ENCODE measurements around the gene CNKSR3.

Gene CNKSR3

DNA sequence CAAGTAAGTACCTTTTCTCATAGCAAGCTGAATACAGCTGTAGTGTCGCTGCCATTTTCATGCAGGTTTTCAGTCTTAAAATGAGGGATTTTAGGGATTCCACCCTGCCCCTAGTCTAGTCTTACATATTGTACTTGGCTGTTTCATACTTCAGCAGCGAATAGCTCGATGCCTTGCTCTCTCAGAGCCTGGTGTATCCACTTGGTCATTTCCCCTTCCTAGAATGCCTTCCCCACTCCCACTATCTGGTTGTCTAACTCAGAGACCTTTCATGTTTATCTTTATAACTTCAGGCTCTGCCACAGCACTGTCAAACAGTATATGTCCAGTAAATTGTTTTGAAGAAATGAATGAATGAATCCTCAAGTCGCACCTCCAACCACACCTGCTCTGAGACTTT, 132.8 kb downstream of the CNKSR3 start:
- no peak for DNase-seq

- DNase-seq, result no peak
Observed at GRCh38 chr6:154373971-154374370, 136.5 kb downstream of the CNKSR3 start.

GRCh38 chr6:154371281-154371680, 139.2 kb downstream of the CNKSR3 start:
- DNase-seq, result no peak

GRCh38 chr6:154370545-154370944, 139.9 kb downstream of the CNKSR3 start:
- DNase-seq, result no peak

GRCh38 chr6:154367839-154368695, 142.4 kb downstream of the CNKSR3 start:
- DNase-seq, result no peak

DNA sequence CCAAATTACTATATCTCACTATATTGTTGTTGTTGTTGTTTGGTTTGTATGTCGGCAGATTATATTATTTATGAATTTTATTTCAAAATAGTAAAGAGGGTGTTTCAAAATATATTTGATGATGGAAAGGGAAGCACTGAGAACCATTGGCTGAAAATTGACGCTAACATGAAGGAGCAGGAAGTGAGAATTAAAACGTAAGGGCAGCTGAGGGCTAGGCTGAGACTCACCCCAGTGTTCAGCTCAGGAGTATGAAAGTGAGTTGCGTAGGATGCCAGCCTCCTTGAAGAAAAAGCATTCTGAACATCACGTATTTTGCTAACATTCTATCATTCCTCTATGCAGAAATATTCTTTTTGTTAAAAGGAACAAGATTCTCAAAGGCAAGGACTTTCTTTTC, 143.1 kb downstream of the CNKSR3 start:
- DNase-seq, result no peak

DNA sequence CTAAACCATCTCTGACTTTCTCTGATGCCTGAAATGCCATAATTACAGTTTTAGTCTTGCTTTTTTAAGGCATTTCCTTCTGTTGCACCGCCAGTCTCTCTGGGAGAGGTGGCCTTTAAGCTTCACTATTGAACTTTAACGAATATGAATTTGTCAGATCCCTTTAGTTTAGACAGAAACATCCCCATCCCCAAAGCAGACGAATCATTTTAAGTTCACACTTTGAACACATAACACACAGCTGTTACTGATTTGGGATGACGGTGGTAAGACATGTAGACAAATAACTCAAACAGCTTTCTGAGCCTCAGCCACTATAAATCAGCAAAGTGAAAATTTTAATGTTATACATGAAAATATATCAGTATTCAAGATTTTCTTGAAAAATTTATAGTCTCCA, 146.7 kb downstream of the CNKSR3 start:
- no peak for DNase-seq

DNA sequence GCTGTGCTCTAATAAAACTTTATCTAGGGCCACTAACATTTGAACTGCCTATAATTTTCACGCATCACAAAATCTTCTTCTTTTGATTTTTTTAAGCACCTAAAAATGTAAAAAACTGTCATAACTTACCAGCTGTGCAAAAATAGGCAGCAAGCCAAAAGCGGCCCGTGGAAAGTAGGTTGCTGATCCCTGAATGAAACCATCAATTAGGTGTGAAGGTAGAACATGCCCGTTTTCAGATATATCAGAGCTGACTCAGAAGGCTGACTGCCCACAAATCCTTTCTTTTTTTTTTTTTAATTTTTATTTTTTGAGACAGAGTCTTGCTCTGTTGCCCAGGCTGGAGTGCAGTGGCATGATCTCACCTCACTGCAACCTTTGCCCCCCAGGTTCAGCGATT, 149.0 kb downstream of the CNKSR3 start:
- DNase-seq, result no peak

- no peak for DNase-seq
Observed at GRCh38 chr6:154360476-154360875, 150.0 kb downstream of the CNKSR3 start.

DNA sequence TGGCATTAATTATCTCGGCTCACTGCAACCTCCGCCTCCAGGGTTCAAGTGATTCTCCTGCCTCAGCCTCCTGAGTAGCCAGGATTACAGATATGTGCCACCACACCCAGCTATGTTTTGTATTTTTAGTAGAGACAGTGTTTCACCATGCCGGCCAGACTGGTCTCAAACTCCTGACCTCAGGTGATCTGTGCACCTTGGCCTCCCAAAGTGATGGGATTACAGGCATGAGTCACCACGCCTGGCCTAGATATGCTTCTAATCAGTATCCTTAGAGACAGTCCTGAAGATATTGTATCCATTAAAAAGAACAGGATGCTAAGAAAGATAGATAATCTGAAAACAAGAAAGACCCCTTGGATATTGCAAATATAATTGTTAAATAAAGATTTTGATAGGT, 150.8 kb downstream of the CNKSR3 start:
- no peak for DNase-seq

GRCh38 chr6:154359161-154359574, 151.3 kb downstream of the CNKSR3 start:
- no peak for DNase-seq

- DNase-seq, result no peak
Observed at GRCh38 chr6:154358019-154358545, 152.4 kb downstream of the CNKSR3 start.

DNA sequence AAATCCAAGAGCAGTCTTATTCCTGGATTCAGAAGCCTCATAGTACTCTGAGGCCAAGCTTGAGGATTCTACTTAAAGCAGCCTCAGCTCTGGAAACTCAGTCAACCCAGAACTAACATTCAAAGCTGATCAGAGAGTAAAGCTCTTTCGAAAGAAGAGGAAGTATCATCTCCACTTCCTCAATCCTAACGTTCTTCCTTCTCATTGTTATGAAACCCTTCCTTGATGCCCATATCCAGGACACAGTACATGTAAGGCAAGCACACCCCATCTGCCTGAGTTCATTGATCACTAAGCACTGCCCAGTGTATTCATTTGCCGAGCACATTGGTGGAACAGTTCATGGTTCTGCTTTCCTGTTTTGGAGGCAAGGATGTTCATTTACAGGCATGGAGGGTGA, 153.8 kb downstream of the CNKSR3 start, which contains the start of gene IPCEF1:
Gene IPCEF1 (minus strand): TSS at position 114 of the 400 bp plus-strand sequence. CDS start 90,856 bp downstream, outside the sequence.
- no peak for DNase-seq

GRCh38 chr6:154356113-154356512, 154.4 kb downstream of the CNKSR3 start:
- DNase-seq, result no peak

DNA sequence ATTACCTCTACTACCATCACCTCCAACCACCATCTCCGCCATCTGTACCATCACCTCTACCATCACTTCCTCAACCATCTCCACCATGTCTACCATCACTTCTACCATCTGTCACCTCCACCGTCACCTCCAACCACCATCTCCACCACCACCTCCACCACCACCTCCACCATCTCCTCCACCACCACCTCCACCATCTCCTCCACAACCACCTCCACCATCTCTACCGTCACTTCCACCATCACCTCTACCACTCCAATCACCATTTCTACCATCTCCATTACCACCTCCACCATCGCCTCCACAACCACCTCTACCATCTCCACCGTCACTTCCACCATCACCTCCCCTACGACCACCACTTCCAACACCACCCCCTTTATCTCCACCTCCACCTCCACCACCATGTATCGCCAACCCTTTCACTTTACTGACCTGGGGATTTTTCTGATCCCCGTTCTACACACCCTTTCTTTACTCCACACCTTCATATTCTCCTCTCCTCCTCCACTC, 156.2 kb downstream of the CNKSR3 start:
- no peak for DNase-seq

DNA sequence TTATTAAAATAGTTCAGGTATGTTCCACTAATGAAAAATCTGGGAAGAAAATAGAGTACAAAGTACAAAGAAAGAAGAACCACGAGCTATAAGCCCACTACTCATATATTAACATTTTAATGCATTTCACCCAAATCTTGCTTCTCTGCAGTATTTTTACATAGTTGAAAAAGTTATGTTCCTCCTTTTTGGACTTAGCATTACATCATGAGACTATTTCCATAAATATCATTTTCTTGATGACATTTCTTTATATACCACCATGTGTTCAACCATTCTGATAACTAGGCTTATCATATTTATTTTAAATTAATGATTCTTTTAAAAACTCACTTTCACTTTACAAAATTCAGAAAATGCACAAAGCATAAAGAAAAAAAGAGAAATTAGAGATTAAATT, 156.9 kb downstream of the CNKSR3 start:
- DNase-seq, result no peak

DNA sequence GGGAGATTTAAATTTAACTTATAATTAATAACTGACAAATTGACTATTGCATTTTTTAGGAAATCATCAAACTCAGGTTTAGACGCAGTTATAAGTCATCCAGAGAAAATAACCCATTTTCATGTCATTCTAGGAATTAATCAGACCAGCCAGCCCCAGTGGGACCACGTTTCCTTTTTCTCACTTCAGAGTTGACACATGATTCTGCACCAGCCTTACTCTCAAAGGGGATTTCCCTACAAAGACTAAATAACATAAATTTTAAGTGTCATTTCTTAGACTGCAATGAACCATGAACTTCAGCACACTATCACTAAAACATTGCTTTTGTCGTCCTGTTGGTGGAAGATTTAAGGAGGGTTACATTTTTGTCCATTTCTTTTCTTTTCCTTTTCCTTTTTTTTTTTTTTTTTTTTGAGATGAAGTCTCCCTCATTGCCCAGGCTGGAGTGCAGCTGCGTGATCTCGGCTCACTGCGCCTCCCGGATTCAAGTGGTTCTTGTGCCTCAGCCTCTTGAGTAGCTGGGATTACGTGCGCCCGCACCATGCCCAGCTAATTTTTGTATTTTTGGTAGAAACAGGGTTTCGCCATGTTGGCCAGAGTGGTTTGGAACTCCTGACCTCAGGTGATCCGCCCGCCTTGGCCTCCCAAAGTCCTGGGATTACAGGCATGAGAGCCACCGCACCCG, 157.4 kb downstream of the CNKSR3 start:
- no peak for DNase-seq

- no peak for DNase-seq
Observed at GRCh38 chr6:154350293-154350692, 160.2 kb downstream of the CNKSR3 start.

- DNase-seq, result no peak
Observed at GRCh38 chr6:154347981-154348380, 162.5 kb downstream of the CNKSR3 start.

GRCh38 chr6:154345811-154346210, 164.7 kb downstream of the CNKSR3 start:
- no peak for DNase-seq

DNA sequence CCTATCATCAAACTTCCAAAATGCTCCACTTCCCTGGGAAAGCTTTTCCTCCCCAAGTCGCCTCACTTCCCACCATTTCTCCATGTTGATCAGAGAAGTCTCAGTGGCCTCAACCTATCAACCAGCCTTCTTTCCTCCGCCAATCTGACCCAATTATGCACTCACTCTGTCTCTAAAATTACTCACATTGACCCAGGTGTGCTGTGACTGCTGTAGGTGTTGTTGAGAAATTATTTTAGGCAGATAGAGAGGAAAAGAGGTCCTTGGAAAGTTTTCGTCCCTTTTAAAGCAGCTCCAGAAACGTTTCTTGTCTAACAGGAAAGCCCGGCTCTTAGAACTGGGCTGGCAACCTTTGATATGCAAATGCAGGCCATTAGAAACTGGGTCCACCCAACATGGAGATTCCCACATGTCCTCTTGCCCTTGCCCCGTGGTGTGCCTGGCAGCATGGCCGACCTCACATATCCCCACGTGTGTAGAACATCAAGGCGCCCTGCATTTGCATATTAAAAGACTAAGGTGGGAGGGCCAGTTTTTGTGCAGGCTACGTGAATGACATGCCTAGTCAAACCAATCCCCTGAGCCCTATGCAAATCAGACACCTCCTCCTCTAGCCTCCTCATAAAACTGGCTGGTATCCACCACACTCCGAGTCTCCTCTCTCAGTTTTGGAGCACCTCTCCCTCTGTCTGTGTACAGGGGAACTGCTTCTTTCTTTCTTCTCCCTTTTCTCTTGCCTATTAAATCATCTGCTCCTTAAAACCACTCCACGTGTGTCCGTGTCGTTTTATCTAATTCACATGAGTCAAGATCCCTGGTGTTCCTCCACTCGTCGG, 166.8 kb downstream of the CNKSR3 start:
- no peak for DNase-seq

GRCh38 chr6:154341871-154342270, 168.6 kb downstream of the CNKSR3 start:
- DNase-seq, result no peak

GRCh38 chr6:154341336-154341735, 169.1 kb downstream of the CNKSR3 start:
- DNase-seq, result no peak
